ENCODE measurements around the gene STYXL2. TPM values are rescaled to one million over a fixed set of nuclear protein-coding genes. Genes with fewer than 3 reads are reported as not detected.

The STYXL2 gene
- total and polyA plus RNA-seq, 2 donors (not counting 1 experiment from before 2014, with no cell fraction given): not detected

- CTCF ChIA-PET: no interaction called here
- Histone ChIP-seq H4K20me1 (ENCODE audit: control insufficient read depth, insufficient read depth, low read length, poor library complexity, severe bottlenecking) (no peaks in the 10 kb centered on the region), H3K4me3 (ENCODE audit: control extremely low read depth in 1 of 5, extremely low read depth in 1 of 5, insufficient read depth in 1 of 5, low read depth in 2 of 5, low read length in 4 of 5) (no peak overlapping the region), H3K9me3 (ENCODE audit: control extremely low read depth in 1 of 3, control insufficient read depth in 2 of 3, insufficient read depth in 1 of 3, low read length in 2 of 3) (no peaks in the 10 kb centered on the region), H3K36me3 (replicated peaks in 1 of 2; ENCODE audit: control extremely low read depth in 1 of 2, control insufficient read depth in 1 of 2, extremely low read depth in 1 of 2, insufficient read depth in 2 of 2, low read length in 1 of 2) (no peaks in the 10 kb centered on the region), H3K4me2 (replicated peaks; ENCODE audit: low read depth, low read length, poor library complexity, severe bottlenecking) (no peak overlapping the region), H3K9ac (ENCODE audit: low read length) (no peak overlapping the region), H3K4me1 (ENCODE audit: control insufficient read depth in 2 of 2, insufficient read depth in 2 of 2, low read length in 2 of 2) (peaks cover 15 to 18% of the 10 kb centered on the region in 2 donors), H2AFZ (ENCODE audit: insufficient read depth, low read depth, low read length, poor library complexity, severe bottlenecking) (no peak overlapping the region), H3K27ac (ENCODE audit: low read length in 2 of 2) (no peak overlapping the region), H3K27me3 (replicated peaks in 1 of 4; ENCODE audit: control extremely low read depth in 1 of 4, control insufficient read depth in 3 of 4, insufficient read depth in 4 of 4, low read length in 3 of 4) (peaks cover 0 to 5% (median 0%) of the 10 kb centered on the region in 4 experiments), H3K79me2 (ENCODE audit: control insufficient read depth, insufficient read depth, low read length) (no peaks in the 10 kb centered on the region)
- 95% methylated on average over 6 of the region's 7 CpGs for WGBS (ENCODE audit: insufficient coverage)
- H3K27me3 Mint-ChIP-seq: peaks cover 3% of the 10 kb centered on the region
- peaks cover 13% of the 10 kb centered on the region for H3K4me1 Mint-ChIP-seq
- TF ChIP-seq EZH2 (IDR thresholded peaks at IDR 0.05; ENCODE audit: borderline replicate concordance, insufficient read depth, low read depth, low read length, poor library complexity, severe bottlenecking) (no peak), CTCF (IDR thresholded peaks at IDR 0.05) (no peak)
- no peak overlapping the region for H3K27ac Mint-ChIP-seq
- intact Hi-C loops (cut with micrococcal nuclease): no loop called here
- no peaks in the 10 kb centered on the region for H3K9me3 Mint-ChIP-seq (ENCODE audit: insufficient read depth)
- DNase-seq (no peak), ATAC-seq (ENCODE audit: low read depth) (no peak)
- POLR2A ChIA-PET: no interaction called here
- H3K4me3 Mint-ChIP-seq: no peak overlapping the region
These were observed 7.8 kb upstream of the STYXL2 start for GRCh38 chr1:167086033-167086432.

GRCh38 chr1:167086768-167087167 lies 7.1 kb upstream of the STYXL2 start:
- Mint-ChIP-seq H3K9me3 (ENCODE audit: insufficient read depth) (no peaks in the 10 kb centered on the region), H3K27ac (no peak overlapping the region), H3K4me3 (no peak overlapping the region), H3K27me3 (no peaks in the 10 kb centered on the region), H3K4me1 (peaks cover 16% of the 10 kb centered on the region)
- WGBS (ENCODE audit: insufficient coverage): 100% methylated on average over 1 of the region's 3 CpGs
- intact Hi-C loops (cut with micrococcal nuclease): no loop called here
- no peak overlapping the region for H3K9ac ChIP-seq (ENCODE audit: low read length)
- DNase-seq (no peak), ATAC-seq (ENCODE audit: low read depth) (no peak)
- peaks cover 0 to 1% (median 0%) of the 10 kb centered on the region in 4 experiments for H3K27me3 ChIP-seq (replicated peaks in 1 of 4; ENCODE audit: control extremely low read depth in 1 of 4, control insufficient read depth in 3 of 4, insufficient read depth in 4 of 4, low read length in 3 of 4)
- H3K4me3 ChIP-seq (ENCODE audit: control extremely low read depth in 1 of 5, extremely low read depth in 1 of 5, insufficient read depth in 1 of 5, low read depth in 2 of 5, low read length in 4 of 5): no peak overlapping the region
- TF ChIP-seq EZH2 (IDR thresholded peaks at IDR 0.05; ENCODE audit: borderline replicate concordance, insufficient read depth, low read depth, low read length, poor library complexity, severe bottlenecking): no peak
- no peak for TF ChIP-seq CTCF (IDR thresholded peaks at IDR 0.05)
- ChIA-PET POLR2A (no interaction called here), CTCF (no interaction called here)
- H4K20me1 ChIP-seq (ENCODE audit: control insufficient read depth, insufficient read depth, low read length, poor library complexity, severe bottlenecking): no peaks in the 10 kb centered on the region
- no peaks in the 10 kb centered on the region for H3K36me3 ChIP-seq (replicated peaks in 1 of 2; ENCODE audit: control extremely low read depth in 1 of 2, control insufficient read depth in 1 of 2, extremely low read depth in 1 of 2, insufficient read depth in 2 of 2, low read length in 1 of 2)
- no peak overlapping the region for H3K4me2 ChIP-seq (replicated peaks; ENCODE audit: low read depth, low read length, poor library complexity, severe bottlenecking)
- H3K79me2 ChIP-seq (ENCODE audit: control insufficient read depth, insufficient read depth, low read length): no peaks in the 10 kb centered on the region
- H3K27ac ChIP-seq (ENCODE audit: low read length in 2 of 2): no peak overlapping the region
- peaks cover 17 to 18% of the 10 kb centered on the region in 2 donors for H3K4me1 ChIP-seq (ENCODE audit: control insufficient read depth in 2 of 2, insufficient read depth in 2 of 2, low read length in 2 of 2)
- H3K9me3 ChIP-seq (ENCODE audit: control extremely low read depth in 1 of 3, control insufficient read depth in 2 of 3, insufficient read depth in 1 of 3, low read length in 2 of 3): no peaks in the 10 kb centered on the region
- H2AFZ ChIP-seq (ENCODE audit: insufficient read depth, low read depth, low read length, poor library complexity, severe bottlenecking): no peak overlapping the region

Data from B cell (primary cell).